ENCODE results near the gene PDE6D. TPM values are rescaled to one million over a fixed set of nuclear protein-coding genes. Genes with fewer than 3 reads are reported as not detected.

PDE6D gene
- total and polyA plus RNA-seq, 2 experiments from 2014 or later, result 35.2 to 55.6 TPM

DNA sequence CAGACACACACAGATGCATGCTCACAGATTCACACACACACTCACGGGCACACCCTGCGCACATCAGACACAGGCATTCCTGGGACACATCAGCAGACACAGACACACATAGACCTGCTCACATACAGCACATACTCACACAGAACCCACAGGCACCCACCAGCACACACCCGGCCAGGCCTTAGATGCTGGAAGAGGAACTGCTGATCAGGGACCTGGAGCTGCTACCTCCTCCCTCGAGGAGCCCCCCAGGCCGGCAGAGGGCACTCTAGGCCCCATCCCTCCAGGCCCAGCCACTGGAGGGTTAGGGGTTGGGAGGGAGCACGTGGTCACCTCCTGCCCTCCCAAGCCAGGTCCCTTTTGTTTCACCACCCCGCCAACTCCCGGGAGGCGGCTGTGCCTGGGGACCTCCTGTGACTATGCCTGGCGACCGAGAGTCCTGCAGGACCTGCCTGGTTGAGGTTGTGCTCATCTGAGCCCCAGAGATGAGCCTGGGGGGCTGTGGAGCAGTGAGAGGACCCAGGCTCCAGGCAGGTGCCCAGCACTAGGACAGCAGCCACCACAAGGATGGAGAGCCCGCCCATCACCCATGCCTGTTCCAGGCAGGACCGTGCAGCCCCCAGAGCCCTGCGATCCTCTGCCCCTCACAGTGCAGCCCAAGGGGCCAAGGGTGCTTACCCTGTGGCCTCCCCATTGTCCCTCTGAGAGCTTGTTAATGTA lies 93.8 kb downstream of the PDE6D start:
- Histone ChIP-seq H3K79me2 (replicated peaks; ENCODE audit: insufficient read depth) (no peaks in the 10 kb centered on the region), H2AFZ (peak overlapping the region; percentile 93; the same call in 1 of the 2 replicates), H3F3A (replicated peaks; ENCODE audit: low read depth) (0 out of 2 replicates have a peak, but pooled peaks cover 16% of the 10 kb centered on the region), H4K20me1 (replicated peaks; ENCODE audit: insufficient read depth) (no peaks in the 10 kb centered on the region), H3K9me2 (ENCODE audit: insufficient read depth) (no peaks in the 10 kb centered on the region), H3K4me1 (ENCODE audit: insufficient read depth) (peaks cover 24% of the 10 kb centered on the region; the same call in 1 of the 2 replicates), H3K4me2 (peak overlapping the region; percentile 75), H3K27me3 (ENCODE audit: insufficient read depth) (no peaks in the 10 kb centered on the region), H3K27ac (ENCODE audit: low read depth) (no peak overlapping the region; the same call in 1 of the 2 replicates), H3K4me3 (peak overlapping the region; percentile 47; the same call in 1 of the 2 replicates), H3K36me3 (ENCODE audit: insufficient read depth) (no peaks in the 10 kb centered on the region)
- peaks cover 31% of the 10 kb centered on the region for H3K27me3 Mint-ChIP-seq (ENCODE audit: insufficient read depth, low read depth, poor library complexity)
- peaks cover 46% of the 10 kb centered on the region for H3K4me1 Mint-ChIP-seq
- peak; percentile 94 for DNase-seq (ENCODE audit: low spot score)
- no peaks in the 10 kb centered on the region for H3K36me3 Mint-ChIP-seq (ENCODE audit: low read depth)
- ATAC-seq, result peak; percentile 87
- peak overlapping the region; percentile 82 for H3K4me3 Mint-ChIP-seq
- H3K27ac Mint-ChIP-seq, result peak overlapping the region; percentile 93
- TF ChIP-seq, protein P1, sequence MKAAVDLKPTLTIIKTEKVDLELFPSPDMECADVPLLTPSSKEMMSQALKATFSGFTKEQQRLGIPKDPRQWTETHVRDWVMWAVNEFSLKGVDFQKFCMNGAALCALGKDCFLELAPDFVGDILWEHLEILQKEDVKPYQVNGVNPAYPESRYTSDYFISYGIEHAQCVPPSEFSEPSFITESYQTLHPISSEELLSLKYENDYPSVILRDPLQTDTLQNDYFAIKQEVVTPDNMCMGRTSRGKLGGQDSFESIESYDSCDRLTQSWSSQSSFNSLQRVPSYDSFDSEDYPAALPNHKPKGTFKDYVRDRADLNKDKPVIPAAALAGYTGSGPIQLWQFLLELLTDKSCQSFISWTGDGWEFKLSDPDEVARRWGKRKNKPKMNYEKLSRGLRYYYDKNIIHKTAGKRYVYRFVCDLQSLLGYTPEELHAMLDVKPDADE (IDR thresholded peaks at IDR 0.05), result no peak
- no peak for TF ChIP-seq ZNF114 (CRISPR knock-in tag; IDR thresholded peaks at IDR 0.05)
- no peak for TF ChIP-seq ZNF331 (CRISPR knock-in tag; IDR thresholded peaks at IDR 0.05; ENCODE audit: low read depth)
- no peak for TF ChIP-seq EZH2phosphoT487 (IDR thresholded peaks at IDR 0.05; ENCODE audit: unreplicated experiment)
- no peak for TF ChIP-seq EZH2 (IDR thresholded peaks at IDR 0.05; ENCODE audit: low read depth, unreplicated experiment)
- TF ChIP-seq CTCF (conservative IDR thresholded peaks at IDR 0.05; ENCODE audit: low read depth in 2 of 2), result peak; percentile 73 to 96
- TF ChIP-seq POLR2AphosphoS5 (IDR thresholded peaks at IDR 0.05; ENCODE audit: low read depth), result peak; percentile 78
- TF ChIP-seq CREB1 (CRISPR knock-in tag; IDR thresholded peaks at IDR 0.05; ENCODE audit: low read depth), result peak; percentile 39; the same call in 1 of the 2 replicates
- TF ChIP-seq, protein P2, sequence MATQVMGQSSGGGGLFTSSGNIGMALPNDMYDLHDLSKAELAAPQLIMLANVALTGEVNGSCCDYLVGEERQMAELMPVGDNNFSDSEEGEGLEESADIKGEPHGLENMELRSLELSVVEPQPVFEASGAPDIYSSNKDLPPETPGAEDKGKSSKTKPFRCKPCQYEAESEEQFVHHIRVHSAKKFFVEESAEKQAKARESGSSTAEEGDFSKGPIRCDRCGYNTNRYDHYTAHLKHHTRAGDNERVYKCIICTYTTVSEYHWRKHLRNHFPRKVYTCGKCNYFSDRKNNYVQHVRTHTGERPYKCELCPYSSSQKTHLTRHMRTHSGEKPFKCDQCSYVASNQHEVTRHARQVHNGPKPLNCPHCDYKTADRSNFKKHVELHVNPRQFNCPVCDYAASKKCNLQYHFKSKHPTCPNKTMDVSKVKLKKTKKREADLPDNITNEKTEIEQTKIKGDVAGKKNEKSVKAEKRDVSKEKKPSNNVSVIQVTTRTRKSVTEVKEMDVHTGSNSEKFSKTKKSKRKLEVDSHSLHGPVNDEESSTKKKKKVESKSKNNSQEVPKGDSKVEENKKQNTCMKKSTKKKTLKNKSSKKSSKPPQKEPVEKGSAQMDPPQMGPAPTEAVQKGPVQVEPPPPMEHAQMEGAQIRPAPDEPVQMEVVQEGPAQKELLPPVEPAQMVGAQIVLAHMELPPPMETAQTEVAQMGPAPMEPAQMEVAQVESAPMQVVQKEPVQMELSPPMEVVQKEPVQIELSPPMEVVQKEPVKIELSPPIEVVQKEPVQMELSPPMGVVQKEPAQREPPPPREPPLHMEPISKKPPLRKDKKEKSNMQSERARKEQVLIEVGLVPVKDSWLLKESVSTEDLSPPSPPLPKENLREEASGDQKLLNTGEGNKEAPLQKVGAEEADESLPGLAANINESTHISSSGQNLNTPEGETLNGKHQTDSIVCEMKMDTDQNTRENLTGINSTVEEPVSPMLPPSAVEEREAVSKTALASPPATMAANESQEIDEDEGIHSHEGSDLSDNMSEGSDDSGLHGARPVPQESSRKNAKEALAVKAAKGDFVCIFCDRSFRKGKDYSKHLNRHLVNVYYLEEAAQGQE (IDR thresholded peaks at IDR 0.05; ENCODE audit: unreplicated experiment), result peak; percentile 21
- no peak for TF ChIP-seq JUNB (IDR thresholded peaks at IDR 0.05; ENCODE audit: unreplicated experiment)
- TF ChIP-seq, protein P3, sequence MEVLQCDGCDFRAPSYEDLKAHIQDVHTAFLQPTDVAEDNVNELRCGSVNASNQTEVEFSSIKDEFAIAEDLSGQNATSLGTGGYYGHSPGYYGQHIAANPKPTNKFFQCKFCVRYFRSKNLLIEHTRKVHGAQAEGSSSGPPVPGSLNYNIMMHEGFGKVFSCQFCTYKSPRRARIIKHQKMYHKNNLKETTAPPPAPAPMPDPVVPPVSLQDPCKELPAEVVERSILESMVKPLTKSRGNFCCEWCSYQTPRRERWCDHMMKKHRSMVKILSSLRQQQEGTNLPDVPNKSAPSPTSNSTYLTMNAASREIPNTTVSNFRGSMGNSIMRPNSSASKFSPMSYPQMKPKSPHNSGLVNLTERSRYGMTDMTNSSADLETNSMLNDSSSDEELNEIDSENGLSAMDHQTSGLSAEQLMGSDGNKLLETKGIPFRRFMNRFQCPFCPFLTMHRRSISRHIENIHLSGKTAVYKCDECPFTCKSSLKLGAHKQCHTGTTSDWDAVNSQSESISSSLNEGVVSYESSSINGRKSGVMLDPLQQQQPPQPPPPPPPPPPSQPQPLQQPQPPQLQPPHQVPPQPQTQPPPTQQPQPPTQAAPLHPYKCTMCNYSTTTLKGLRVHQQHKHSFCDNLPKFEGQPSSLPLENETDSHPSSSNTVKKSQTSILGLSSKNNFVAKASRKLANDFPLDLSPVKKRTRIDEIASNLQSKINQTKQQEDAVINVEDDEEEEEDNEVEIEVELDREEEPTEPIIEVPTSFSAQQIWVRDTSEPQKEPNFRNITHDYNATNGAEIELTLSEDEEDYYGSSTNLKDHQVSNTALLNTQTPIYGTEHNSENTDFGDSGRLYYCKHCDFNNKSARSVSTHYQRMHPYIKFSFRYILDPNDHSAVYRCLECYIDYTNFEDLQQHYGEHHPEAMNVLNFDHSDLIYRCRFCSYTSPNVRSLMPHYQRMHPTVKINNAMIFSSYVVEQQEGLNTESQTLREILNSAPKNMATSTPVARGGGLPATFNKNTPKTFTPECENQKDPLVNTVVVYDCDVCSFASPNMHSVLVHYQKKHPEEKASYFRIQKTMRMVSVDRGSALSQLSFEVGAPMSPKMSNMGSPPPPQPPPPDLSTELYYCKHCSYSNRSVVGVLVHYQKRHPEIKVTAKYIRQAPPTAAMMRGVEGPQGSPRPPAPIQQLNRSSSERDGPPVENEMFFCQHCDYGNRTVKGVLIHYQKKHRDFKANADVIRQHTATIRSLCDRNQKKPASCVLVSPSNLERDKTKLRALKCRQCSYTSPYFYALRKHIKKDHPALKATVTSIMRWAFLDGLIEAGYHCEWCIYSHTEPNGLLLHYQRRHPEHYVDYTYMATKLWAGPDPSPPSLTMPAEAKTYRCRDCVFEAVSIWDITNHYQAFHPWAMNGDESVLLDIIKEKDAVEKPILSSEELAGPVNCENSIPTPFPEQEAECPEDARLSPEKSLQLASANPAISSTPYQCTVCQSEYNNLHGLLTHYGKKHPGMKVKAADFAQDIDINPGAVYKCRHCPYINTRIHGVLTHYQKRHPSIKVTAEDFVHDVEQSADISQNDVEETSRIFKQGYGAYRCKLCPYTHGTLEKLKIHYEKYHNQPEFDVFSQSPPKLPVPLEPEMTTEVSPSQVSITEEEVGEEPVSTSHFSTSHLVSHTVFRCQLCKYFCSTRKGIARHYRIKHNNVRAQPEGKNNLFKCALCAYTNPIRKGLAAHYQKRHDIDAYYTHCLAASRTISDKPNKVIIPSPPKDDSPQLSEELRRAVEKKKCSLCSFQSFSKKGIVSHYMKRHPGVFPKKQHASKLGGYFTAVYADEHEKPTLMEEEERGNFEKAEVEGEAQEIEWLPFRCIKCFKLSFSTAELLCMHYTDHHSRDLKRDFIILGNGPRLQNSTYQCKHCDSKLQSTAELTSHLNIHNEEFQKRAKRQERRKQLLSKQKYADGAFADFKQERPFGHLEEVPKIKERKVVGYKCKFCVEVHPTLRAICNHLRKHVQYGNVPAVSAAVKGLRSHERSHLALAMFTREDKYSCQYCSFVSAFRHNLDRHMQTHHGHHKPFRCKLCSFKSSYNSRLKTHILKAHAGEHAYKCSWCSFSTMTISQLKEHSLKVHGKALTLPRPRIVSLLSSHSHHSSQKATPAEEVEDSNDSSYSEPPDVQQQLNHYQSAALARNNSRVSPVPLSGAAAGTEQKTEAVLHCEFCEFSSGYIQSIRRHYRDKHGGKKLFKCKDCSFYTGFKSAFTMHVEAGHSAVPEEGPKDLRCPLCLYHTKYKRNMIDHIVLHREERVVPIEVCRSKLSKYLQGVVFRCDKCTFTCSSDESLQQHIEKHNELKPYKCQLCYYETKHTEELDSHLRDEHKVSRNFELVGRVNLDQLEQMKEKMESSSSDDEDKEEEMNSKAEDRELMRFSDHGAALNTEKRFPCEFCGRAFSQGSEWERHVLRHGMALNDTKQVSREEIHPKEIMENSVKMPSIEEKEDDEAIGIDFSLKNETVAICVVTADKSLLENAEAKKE (CRISPR knock-in tag; IDR thresholded peaks at IDR 0.05), result no peak
- no peak for TF ChIP-seq STAT1 (IDR thresholded peaks at IDR 0.05; ENCODE audit: unreplicated experiment)
- no peak for TF ChIP-seq NANOG (IDR thresholded peaks at IDR 0.05; ENCODE audit: borderline replicate concordance)
- H3K9me3 Mint-ChIP-seq, result no peaks in the 10 kb centered on the region; the same call in 2 of the 3 replicates

Measured in GM23338 (cell line).